Measurements from ENCODE around the gene MRTFA.

MRTFA gene

DNA sequence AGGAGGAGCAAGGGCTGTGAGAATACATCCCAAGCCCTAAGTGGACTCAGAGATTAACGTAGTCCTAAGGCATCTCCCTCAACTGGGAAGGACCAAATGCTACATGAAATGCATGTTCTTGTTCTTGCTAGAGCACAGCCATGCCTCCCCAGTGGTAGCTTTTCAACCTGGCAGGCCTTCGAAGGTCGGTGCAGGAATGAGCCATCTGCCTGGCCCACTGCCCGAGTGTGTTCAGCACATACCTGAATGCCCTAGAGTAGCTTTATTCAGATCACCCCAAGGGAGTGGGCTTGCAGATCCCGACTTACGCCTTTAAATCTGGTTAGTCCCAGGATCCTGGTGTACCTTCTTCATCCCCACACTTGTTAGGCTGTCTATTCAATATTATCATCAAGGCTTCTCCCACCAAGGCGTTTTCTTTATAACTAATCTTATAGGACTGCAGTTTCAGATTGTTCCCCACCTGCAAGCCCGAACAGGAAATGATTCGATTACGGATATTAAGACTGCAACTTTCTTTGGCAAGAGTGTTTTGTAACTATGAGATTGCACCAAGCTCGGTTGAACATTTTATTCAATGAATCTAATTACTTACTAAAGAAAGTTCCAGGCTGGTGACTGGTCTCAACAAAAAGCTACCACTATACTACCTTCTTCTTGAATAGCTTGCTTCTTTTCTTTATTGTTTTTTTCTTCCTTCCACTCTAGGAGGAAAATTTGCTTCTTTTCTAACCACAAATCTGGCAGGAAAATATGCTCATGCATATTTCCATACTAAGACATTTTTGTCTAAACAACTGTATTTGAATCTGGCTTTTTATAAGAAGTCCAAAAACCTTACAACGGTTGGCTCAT is 150.5 kb downstream of the MRTFA start:
- no peak for DNase-seq

- DNase-seq = no peak
Observed at GRCh38 chr22:40484906-40485669, 151.4 kb downstream of the MRTFA start.

GRCh38 chr22:40482886-40483285 is 153.6 kb downstream of the MRTFA start:
- DNase-seq = no peak

- no peak for DNase-seq
Observed at GRCh38 chr22:40482391-40482790, 154.1 kb downstream of the MRTFA start.

GRCh38 chr22:40480996-40481395 is 155.5 kb downstream of the MRTFA start:
- DNase-seq = no peak

GRCh38 chr22:40479887-40480538 is 156.5 kb downstream of the MRTFA start:
- no peak for DNase-seq

GRCh38 chr22:40479126-40479800 is 157.3 kb downstream of the MRTFA start:
- no peak for DNase-seq

GRCh38 chr22:40478338-40479125 is 158.0 kb downstream of the MRTFA start:
- DNase-seq = no peak

DNA sequence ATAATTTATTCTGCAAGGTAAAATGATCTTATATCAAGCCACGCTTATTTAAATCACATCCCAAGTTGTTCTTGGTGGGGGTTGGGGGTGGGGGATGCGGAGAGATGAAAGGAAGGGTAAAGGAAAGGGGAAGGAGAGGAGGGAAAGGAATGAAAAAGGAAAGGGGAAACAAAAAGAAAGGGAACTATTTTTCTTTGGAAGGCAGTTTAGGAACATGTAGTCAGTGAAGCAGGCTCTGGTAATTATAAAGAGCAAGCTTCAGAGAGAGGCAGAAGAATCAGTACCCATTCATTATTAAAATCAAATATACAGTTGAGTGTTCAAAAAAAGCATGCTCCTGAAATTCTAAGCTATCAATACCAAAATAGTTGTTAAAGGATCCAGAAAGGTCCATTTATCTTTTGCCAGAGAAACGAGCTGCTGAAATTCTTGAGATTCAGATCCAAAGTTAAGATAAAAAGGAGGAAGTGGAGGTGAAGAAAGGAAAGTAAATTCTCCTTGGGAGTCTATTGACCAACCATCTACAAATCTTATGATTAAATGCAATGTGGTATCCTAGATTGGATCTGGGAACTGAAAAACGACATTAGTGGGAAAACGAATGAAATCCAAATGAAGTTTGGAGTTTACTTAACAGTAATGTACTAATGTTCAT is 158.7 kb downstream of the MRTFA start:
- DNase-seq = no peak

DNA sequence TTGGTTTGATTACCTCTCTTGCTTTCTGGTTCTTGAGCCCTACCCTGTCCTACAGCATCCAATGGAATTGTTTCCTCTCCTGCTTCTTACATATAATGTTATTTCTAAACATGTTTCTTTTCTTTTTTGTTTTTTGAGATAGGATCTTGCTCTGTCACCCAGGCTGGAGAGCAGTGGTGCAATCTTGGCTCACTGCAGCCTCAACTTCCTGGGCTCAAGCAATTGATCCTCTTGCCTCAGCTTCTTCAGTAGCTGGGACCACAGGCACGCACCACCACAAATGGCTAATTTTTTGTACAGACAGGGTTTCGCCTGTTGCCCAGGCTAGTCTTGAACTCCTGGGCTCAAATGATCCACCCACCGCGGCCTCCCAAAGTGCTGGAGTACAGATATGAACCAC is 160.2 kb downstream of the MRTFA start:
- DNase-seq = no peak

DNA sequence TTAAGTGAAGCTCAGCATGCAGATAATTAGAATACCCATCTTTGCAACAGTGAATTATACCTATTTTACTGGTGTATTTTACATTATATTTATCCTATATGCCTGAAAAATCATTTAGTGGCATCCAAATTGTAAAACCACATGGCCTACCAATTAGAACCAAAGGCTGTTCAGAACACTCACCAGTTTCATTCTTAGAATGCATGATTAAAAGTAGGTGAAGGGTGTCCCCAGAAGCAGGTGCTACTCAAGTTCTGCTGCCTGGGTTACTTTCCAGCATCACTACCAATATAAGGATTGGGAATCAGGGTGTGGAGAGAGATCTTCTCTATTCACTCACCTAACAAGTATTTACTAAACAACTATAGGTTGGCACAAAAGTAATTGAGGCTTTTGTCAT is 162.8 kb downstream of the MRTFA start:
- DNase-seq = no peak

DNA sequence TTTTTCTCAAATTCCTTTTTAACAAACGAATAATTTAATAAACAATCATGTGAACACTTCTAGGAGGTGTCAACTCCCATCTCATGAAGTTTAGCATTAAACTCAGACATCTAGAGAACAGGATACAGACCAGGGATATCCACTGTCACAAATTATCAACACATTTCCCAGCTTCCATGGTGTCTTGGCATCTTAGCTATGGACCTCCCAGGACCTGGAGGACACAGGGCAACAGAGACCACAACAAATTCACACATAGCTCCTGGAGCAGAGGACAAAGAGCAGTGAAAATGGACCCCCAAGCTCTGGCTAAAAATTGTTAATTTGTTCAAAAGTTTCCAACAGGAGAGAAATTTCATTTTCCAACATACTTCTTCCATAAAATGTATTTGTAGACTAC is 163.9 kb downstream of the MRTFA start:
- no peak for DNase-seq

GRCh38 chr22:40472051-40472450 is 164.5 kb downstream of the MRTFA start:
- no peak for DNase-seq

DNA sequence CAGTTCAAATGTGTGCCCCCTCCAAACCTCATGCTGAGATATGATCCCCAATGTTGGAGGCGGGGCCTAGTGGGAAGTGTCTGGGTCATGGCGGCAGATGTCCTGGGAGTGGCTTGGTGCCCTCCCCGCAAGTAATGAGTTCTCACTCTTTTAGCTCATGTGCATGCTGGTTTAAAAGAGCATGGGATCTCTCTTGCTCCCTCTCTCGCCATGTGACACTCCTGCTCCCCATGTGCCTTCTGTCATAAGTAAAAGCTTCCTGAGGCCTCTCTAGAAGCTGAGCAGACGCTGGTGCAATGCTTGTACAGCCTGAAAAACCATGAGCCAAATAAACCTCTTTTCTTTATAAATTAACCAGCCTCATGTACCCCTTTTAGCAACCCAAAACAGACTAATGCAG is 167.3 kb downstream of the MRTFA start:
- no peak for DNase-seq

DNA sequence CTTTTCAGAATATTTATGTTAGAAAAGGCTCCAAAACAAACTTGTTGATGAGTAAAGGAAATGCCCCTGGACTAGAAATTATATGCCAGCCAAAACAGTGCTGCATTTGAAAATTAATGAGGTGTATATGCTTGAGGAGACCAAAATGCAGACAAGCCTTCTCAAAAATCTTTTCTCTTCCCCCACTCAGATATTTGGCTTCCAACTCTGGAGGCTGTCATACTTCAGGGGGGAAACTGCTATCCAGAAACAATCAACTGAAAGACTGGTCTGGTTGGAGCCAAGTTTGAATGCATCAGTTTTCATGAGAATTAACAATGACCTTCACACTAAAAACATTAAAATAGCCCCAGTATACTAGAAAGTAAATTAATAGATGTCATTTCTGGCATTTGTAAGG is 167.9 kb downstream of the MRTFA start:
- no peak for DNase-seq

- DNase-seq = no peak
Observed at GRCh38 chr22:40466976-40467375, 169.5 kb downstream of the MRTFA start.

DNA sequence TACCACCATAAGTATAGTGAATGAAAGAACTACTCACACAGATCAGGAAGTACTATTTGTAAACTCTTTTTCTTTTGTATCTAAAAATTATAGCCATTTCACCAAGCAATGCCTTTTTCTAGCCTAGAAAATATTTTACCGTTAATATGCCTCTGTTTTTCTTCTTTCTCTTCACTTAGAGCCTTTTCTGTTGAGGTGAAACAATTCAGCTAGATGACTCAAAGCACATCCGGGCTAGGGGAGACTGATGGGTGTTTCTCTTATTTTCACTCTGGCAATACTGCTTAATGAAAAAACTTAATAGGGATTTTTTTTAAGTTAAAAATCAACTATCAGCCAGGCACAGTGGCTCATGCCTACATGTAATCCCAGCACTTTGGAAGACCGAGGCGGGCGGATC is 172.8 kb downstream of the MRTFA start:
- DNase-seq = peak; percentile 55

GRCh38 chr22:40463017-40463631 is 173.4 kb downstream of the MRTFA start:
- peak; percentile 59 for DNase-seq

GRCh38 chr22:40462195-40462984 is 174.1 kb downstream of the MRTFA start:
- DNase-seq = peak; percentile 32

GRCh38 chr22:40453671-40454070 is 182.8 kb downstream of the MRTFA start:
- no peak for DNase-seq
